Lower leg skin (tissue), 3 donors: ENCODE data around the gene CCBE1.

ENCODE experiments used
- CTCF ChIP-seq, 3 donors: fragments of 450-650 bp; IDR thresholded peaks; one replicate each; pipeline ENCODE4 v1.5.1; 2016; ENCODE audit warnings: antibody characterized with exemption in 3 of 3, mild to moderate bottlenecking in 3 of 3, moderate library complexity in 2 of 3
- POLR2A ChIP-seq, 2 donors: fragments of 450-650 bp; IDR thresholded peaks; one replicate each; pipeline ENCODE4 v1.6.1; 2016 to 2017; ENCODE audit warnings: antibody characterized with exemption in 2 of 2, mild to moderate bottlenecking in 1 of 2, moderate library complexity in 1 of 2

- TF ChIP-seq CTCF (IDR thresholded peaks at IDR 0.05) (no peak), POLR2A (IDR thresholded peaks at IDR 0.05) (no peak)
These were observed 26.9 kb upstream of the CCBE1 start for GRCh38 chr18:59724103-59724502.
